Mesothelial cell of epicardium (in vitro differentiated cells): ENCODE results near the gene CCR7. TPM values are rescaled to one million over a fixed set of nuclear protein-coding genes. Genes with fewer than 3 reads are reported as not detected.
A peak's percentile ranks its signal among the peaks of the same experiment; 100 is the strongest.
"Not testable (repeated sequence)": the region's sequence is repeated elsewhere in the genome, so short reads cannot be mapped to it uniquely, and the experiment has no call there.

Experiments
- DNase-seq, 2 experiments: peaks; one replicate each; pipeline ENCODE4 v3.0.0; 2021; ENCODE audit warnings: low spot score in 2 of 2; ENCODE audit not compliant: unreplicated experiment in 2 of 2
- H3K27ac Mint-ChIP-seq: 2 replicates; pipeline ENCODE4 v1.8.0; 2021; ENCODE audit warnings: mixed read lengths
- H3K27me3 Mint-ChIP-seq: 2 replicates; pipeline ENCODE4 v1.8.0; 2021; ENCODE audit warnings: low read depth, mixed read lengths
- H3K36me3 Mint-ChIP-seq: 2 replicates; pipeline ENCODE4 v1.8.0; 2021; ENCODE audit warnings: mixed read lengths
- H3K4me1 Mint-ChIP-seq: 2 replicates; pipeline ENCODE4 v1.8.0; 2021; ENCODE audit warnings: mixed read lengths
- H3K4me3 Mint-ChIP-seq: 2 replicates; pipeline ENCODE4 v1.8.0; 2021; ENCODE audit warnings: mild to moderate bottlenecking, moderate library complexity, mixed read lengths
- H3K9me3 Mint-ChIP-seq: 2 replicates; pipeline ENCODE4 v1.8.0; 2021; ENCODE audit warnings: mixed read lengths
- total RNA-seq: library from RNA; stranded (reverse); gene quantifications from 3 replicates; pipeline ENCODE4 v1.2.1, GENCODE V29; 2021
- TF ChIP-seq, protein P1 (sequence below): fragments of 200-600 bp; sonication (generic); IDR thresholded peaks from one replicate; pipeline ENCODE4 v1.5.0; 2021; ENCODE audit warnings: antibody characterized with exemption; ENCODE audit not compliant: unreplicated experiment

The CCR7 gene
- total RNA-seq, 1 donor from 2014 or later: 0.09 TPM

DNA sequence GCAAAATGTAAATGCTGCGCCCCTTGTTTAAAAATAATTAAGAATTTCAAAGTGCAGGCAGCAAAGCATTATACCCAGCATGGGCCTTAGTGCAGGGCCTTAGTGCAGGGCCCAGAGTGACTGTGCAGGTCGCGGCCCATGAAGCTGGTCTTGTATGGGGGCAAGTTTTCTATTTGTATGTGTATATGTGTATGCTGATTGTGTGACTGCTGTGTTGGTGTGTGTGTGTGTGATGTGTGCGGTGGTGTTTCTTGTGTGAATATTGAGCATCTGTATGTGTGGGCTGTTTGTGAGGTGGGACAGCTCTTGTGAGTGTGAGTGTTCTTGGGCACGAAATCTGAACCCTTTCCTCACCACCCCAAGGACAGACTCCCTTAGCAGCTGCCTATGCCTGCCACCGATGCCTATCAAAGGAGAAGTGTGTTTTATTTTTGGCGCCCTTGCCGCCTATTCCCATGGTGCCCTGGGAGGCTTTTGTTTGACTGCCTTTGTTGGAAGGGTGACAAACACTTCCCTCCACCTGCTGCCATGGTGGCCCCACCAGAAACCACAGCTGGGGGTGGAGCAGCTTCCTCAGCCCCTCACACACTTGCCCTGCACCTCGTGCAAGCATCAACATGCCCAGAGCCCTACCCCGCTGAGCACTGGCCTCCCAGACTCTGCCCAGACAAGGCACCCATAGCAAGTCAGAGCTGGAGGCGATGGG lies 18.0 kb downstream of the CCR7 start:
- Mint-ChIP-seq H3K27ac (peak overlapping the region; percentile 1), H3K36me3 (no peaks in the 10 kb centered on the region), H3K9me3 (no peaks in the 10 kb centered on the region), H3K4me1 (peaks cover 51% of the 10 kb centered on the region), H3K27me3 (no peaks in the 10 kb centered on the region), H3K4me3 (no peak overlapping the region)
- peak in 1 of 2 experiments; percentile 37 for DNase-seq
- TF ChIP-seq, protein P1, sequence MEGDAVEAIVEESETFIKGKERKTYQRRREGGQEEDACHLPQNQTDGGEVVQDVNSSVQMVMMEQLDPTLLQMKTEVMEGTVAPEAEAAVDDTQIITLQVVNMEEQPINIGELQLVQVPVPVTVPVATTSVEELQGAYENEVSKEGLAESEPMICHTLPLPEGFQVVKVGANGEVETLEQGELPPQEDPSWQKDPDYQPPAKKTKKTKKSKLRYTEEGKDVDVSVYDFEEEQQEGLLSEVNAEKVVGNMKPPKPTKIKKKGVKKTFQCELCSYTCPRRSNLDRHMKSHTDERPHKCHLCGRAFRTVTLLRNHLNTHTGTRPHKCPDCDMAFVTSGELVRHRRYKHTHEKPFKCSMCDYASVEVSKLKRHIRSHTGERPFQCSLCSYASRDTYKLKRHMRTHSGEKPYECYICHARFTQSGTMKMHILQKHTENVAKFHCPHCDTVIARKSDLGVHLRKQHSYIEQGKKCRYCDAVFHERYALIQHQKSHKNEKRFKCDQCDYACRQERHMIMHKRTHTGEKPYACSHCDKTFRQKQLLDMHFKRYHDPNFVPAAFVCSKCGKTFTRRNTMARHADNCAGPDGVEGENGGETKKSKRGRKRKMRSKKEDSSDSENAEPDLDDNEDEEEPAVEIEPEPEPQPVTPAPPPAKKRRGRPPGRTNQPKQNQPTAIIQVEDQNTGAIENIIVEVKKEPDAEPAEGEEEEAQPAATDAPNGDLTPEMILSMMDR: no peak

DNA sequence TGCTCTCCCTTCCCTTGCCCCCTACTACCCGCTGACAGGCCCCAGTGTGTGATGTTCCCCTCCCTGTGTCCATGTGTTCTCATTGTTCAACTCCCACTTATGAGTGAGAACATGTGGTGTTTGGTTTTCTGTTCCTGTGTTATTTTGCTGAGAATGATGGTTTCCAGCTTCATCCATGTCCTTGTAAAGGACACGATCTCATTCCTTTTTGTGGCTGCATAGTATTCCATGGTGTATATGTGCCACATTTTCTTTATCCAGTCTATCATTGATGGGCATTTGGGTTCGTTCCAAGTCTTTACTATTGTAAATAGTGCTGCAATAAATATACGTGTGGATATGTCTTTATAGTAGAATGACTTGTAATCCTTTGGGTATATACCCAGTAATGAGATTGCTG lies 18.8 kb downstream of the CCR7 start:
- not testable (repeated sequence) for H3K9me3 Mint-ChIP-seq, H3K36me3 Mint-ChIP-seq, H3K27me3 Mint-ChIP-seq, DNase-seq, H3K4me3 Mint-ChIP-seq
- H3K4me1 Mint-ChIP-seq: peaks cover 53% of the 10 kb centered on the region
- peak overlapping the region; percentile 56 for H3K27ac Mint-ChIP-seq

DNA sequence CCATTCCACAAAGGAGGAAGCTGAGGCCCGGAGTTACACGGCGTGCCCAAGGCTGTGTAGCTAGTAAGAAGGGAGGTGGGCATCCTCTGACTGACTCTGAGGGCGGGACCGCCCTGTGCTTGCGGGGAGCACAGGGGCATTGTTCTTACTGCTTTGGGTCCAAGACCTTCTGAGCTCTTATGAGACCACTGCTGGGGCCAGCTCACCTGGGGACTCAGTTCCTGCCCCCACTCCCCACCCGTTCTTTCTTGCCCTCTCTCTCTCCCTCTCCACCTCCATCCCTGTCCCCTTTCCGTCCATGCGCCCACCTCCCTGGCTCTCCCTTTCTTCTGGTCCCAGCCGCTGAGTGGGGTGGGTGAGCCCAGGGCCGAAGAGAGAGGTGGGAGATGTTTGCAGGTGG lies 19.6 kb downstream of the CCR7 start:
- no peak overlapping the region for H3K4me3 Mint-ChIP-seq
- H3K27me3 Mint-ChIP-seq: no peaks in the 10 kb centered on the region
- no peak for DNase-seq
- TF ChIP-seq, protein P1: no peak
- H3K27ac Mint-ChIP-seq: no peak overlapping the region
- no peaks in the 10 kb centered on the region for H3K36me3 Mint-ChIP-seq
- peaks cover 55% of the 10 kb centered on the region for H3K4me1 Mint-ChIP-seq
- H3K9me3 Mint-ChIP-seq: no peaks in the 10 kb centered on the region

DNA sequence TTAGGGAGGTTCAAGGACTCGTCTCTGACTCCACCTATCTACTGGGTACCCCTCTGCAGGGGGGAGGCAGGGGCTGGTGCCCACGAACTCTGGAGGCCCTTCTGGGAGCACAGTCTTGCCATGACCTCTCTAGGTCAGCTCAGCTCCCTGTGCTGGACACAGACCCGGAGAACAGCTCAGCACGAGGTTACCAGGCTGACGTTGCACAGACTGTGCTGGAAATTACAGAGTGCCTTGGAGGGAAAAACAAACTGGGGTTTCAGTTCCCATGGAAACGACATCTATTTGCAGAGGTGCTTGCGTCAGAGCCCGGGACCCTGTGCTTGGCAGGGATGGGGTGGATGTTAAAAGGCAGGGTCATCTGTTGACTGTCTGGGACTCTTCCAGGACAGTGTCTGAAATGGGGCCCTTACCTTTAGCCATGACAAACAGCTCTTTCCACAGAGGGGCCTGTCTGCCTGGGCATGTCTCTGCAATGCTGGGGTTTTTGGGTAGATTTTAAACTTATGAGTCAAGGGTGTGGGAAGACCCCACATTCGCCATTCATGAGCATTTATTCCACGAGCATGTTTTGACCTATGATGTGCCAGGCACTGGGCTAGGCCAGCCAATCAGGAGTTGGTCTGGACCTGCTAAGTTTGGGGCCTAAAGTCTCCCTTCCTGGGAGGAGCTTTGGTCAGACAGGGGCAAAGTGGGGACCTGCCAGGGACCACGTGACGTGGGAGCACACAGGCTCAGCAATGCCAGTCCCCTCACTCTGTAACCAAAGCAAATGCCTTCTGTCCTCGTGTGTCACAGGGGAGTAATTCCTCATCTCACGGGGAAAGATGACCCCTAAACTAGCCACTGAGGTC lies 22.5 kb downstream of the CCR7 start:
- H3K9me3 Mint-ChIP-seq: no peaks in the 10 kb centered on the region
- H3K36me3 Mint-ChIP-seq: no peaks in the 10 kb centered on the region

DNA sequence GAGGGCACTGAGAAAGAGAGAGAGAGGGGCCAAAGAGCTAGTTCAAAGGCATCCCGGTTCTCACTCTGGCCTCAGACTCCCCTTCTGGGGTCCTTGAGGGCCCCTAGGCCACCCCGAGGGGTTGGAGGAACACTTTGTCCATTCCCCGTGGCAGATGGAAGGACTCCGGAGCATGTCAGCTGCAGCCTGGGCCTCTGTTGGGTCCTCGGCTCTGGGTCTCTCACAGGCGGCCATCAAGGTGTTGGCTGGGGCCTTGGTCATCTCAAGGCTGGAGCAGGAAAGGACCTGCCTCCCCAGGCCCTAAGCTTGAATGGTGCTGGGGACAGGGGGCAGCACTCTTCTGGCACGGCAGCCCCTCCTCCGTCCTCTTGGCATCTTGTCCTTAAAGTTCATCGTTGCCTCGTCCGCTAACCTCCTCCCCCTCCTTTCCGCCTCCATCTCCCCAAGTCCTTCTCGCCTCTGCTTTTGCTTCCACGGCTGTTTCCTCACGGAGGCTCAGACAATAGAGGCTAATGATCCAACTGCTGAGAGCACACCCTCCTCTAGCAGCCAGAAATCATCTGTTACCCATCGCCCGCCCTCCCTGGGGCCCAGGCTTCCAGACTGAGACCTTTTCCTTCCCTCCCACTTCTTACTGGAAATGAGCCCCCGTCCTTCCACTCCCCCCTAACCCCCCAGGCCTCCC lies 23.3 kb downstream of the CCR7 start:
- H3K4me3 Mint-ChIP-seq: peak overlapping the region; percentile 2
- H3K9me3 Mint-ChIP-seq: no peaks in the 10 kb centered on the region
- H3K4me1 Mint-ChIP-seq: peaks cover 61% of the 10 kb centered on the region
- H3K36me3 Mint-ChIP-seq: no peaks in the 10 kb centered on the region
- no peaks in the 10 kb centered on the region for H3K27me3 Mint-ChIP-seq
- TF ChIP-seq, protein P1: no peak
- peak overlapping the region; percentile 92 for H3K27ac Mint-ChIP-seq
- no peak for DNase-seq

More for the DNA sequence above, 22.5 kb downstream of the CCR7 start:
- H3K4me1 Mint-ChIP-seq: peaks cover 56% of the 10 kb centered on the region
- no peak for DNase-seq
- H3K4me3 Mint-ChIP-seq: peak overlapping the region; percentile 2
- TF ChIP-seq, protein P1: no peak
- H3K27ac Mint-ChIP-seq: peak overlapping the region; percentile 92
- H3K27me3 Mint-ChIP-seq: no peaks in the 10 kb centered on the region
